GM12878 (cell line): Measurements from ENCODE around the gene STYXL1. TPM values are rescaled to one million over a fixed set of nuclear protein-coding genes. Genes with fewer than 3 reads are reported as not detected.

Experiments used
- ATAC-seq: fragments of 200-7000 bp; cut with Tn5 transposase; 3 replicates; pipeline ENCODE4 v1.9.1; 2020; ENCODE audit warnings: mild to moderate bottlenecking, moderate library complexity
- BruUV-seq: library from RNA; stranded (reverse); fragments of 400-500 nt; replicated peaks from 2 replicates; lab custom pipeline; 2021; lab: Mats Ljungman, UMichigan
- CTCF ChIA-PET: fragments of 300-600 bp; sonication (Branson Sonifier 250); formaldehyde crosslinking; extraction: SDS; loops from one replicate; lab custom pipeline; 2021; ENCODE audit warnings: inconsistent platforms; lab: Yijun Ruan, JAX
- POLR2A ChIA-PET: fragments of 350-600 bp; formaldehyde crosslinking; extraction: SDS; loops from one replicate; lab custom pipeline; 2021; ENCODE audit warnings: inconsistent platforms; lab: Charles Lee
- RAD21 ChIA-PET: fragments of 300-600 bp; sonication (Branson Sonifier 250); formaldehyde crosslinking; loops from one replicate; lab custom pipeline; 2023; ENCODE audit warnings: antibody characterized with exemption; ENCODE audit not compliant: unreplicated experiment; lab: Charles Lee
- SMC1A ChIA-PET: fragments of 300-600 bp; sonication (Branson Sonifier 250); formaldehyde crosslinking; loops from one replicate; lab custom pipeline; 2023; ENCODE audit not compliant: unreplicated experiment, uncharacterized antibody; lab: Charles Lee
- DNase-seq: peaks from one replicate; pipeline ENCODE4 v3.0.0-alpha.2; 2011; ENCODE audit warnings: low read depth, low spot score
- FAIRE-seq: peaks from 3 replicates; lab custom pipeline; 2011; peaks lifted over from hg19 to GRCh38; lab: Jason Lieb, UNC
- H2AFZ ChIP-seq: 2 replicates; pipeline ENCODE4 v1.6.0; 2011; ENCODE audit warnings: low read depth, low read length, control low read depth; ENCODE audit not compliant: control insufficient read depth
- H3K27ac ChIP-seq: 2 replicates; pipeline ENCODE4 v1.5.1; 2011; ENCODE audit warnings: control low read depth; ENCODE audit not compliant: control insufficient read depth, insufficient read depth
- H3K27me3 ChIP-seq, 2 experiments: replicated peaks in 1 of 2; 2 replicates each; pipeline versions ENCODE4 v1.6.0 to v1.6.1; 2011; ENCODE audit warnings: low read length in 1 of 2; ENCODE audit not compliant: control insufficient read depth in 2 of 2, insufficient read depth in 2 of 2
- H3K36me3 ChIP-seq, 2 experiments: 2 replicates each; pipeline ENCODE4 v1.5.1; 2011; ENCODE audit warnings: low read length in 1 of 2; ENCODE audit not compliant: control insufficient read depth in 2 of 2, insufficient read depth in 2 of 2
- H3K4me1 ChIP-seq: 2 replicates; pipeline ENCODE4 v1.6.1; 2011; ENCODE audit warnings: mild to moderate bottlenecking, low read length, moderate library complexity, mixed read lengths; ENCODE audit not compliant: control insufficient read depth, insufficient read depth
- H3K4me2 ChIP-seq: 2 replicates; pipeline ENCODE4 v1.6.0; 2011; ENCODE audit warnings: control low read depth; ENCODE audit not compliant: control insufficient read depth, insufficient read depth
- H3K4me3 ChIP-seq: fragments of 200-600 bp; sonication (generic); 2 replicates; pipeline ENCODE4 v1.5.1; 2016
- H3K79me2 ChIP-seq: 2 replicates; pipeline ENCODE4 v1.6.0; 2011; ENCODE audit warnings: low read length; ENCODE audit not compliant: control insufficient read depth, insufficient read depth
- H3K9ac ChIP-seq: 2 replicates; pipeline ENCODE4 v1.8.0; 2011; ENCODE audit warnings: low read length, control low read depth, mixed read lengths; ENCODE audit not compliant: control insufficient read depth, insufficient read depth
- H3K9me3 ChIP-seq: replicated peaks from 3 replicates; pipeline ENCODE4 v1.5.1; 2011; ENCODE audit warnings: mild to moderate bottlenecking, low read length; ENCODE audit not compliant: control insufficient read depth, insufficient read depth
- H4K20me1 ChIP-seq: 2 replicates; pipeline ENCODE4 v1.6.0; 2011; ENCODE audit not compliant: control insufficient read depth, insufficient read depth
- CHD1 ChIP-seq: IDR thresholded peaks from 2 replicates; pipeline ENCODE4 v1.6.1; 2012; ENCODE audit warnings: low read depth, low read length, improper control_type of control experiment
- CREM ChIP-seq: IDR thresholded peaks from 2 replicates; pipeline ENCODE4 v1.6.1; 2014; ENCODE audit warnings: antibody characterized with exemption, low read depth
- FOXK2 ChIP-seq: fragments of 450-650 bp; IDR thresholded peaks from 2 replicates; pipeline ENCODE4 v1.6.1; 2017; ENCODE audit warnings: mild to moderate bottlenecking, moderate library complexity
- HDAC6 ChIP-seq: fragments of 200-600 bp; sonication (generic); IDR thresholded peaks from one replicate; pipeline ENCODE4 v1.8.0; 2017; ENCODE audit warnings: antibody characterized with exemption; ENCODE audit not compliant: unreplicated experiment
- IKZF1 ChIP-seq: fragments of 450-650 bp; conservative IDR thresholded peaks from 2 replicates; pipeline ENCODE4 v1.6.1; 2017; ENCODE audit warnings: antibody characterized with exemption, mild to moderate bottlenecking
- LARP7 ChIP-seq: fragments of 450-650 bp; IDR thresholded peaks from 2 replicates; pipeline ENCODE4 v1.6.1; 2017; ENCODE audit warnings: mild to moderate bottlenecking
- NFXL1 ChIP-seq: fragments of 450-650 bp; IDR thresholded peaks from 2 replicates; pipeline ENCODE4 v1.6.1; 2017; ENCODE audit warnings: antibody characterized with exemption, mild to moderate bottlenecking, borderline replicate concordance
- PAX8 ChIP-seq: fragments of 450-650 bp; IDR thresholded peaks from 2 replicates; pipeline ENCODE4 v1.6.1; 2017; ENCODE audit warnings: mild to moderate bottlenecking, moderate library complexity
- PBX3 ChIP-seq: IDR thresholded peaks from 2 replicates; pipeline ENCODE4 v1.6.1; 2011; ENCODE audit warnings: mild to moderate bottlenecking, low read depth, low read length, moderate library complexity; ENCODE audit not compliant: insufficient replicate concordance
- PML ChIP-seq: IDR thresholded peaks from 2 replicates; pipeline ENCODE4 v1.6.1; 2012; ENCODE audit warnings: low read length, inconsistent platforms
- RFX5 ChIP-seq: IDR thresholded peaks from 2 replicates; pipeline ENCODE4 v1.6.1; 2011; ENCODE audit warnings: low read depth, low read length, improper control_type of control experiment
- TBL1XR1 ChIP-seq: IDR thresholded peaks from 2 replicates; pipeline ENCODE4 v1.6.1; 2012; ENCODE audit warnings: low read depth, low read length, improper control_type of control experiment
- ZNF592 ChIP-seq: fragments of 450-650 bp; IDR thresholded peaks from 2 replicates; pipeline ENCODE4 v1.6.1; 2017; ENCODE audit warnings: mild to moderate bottlenecking, moderate library complexity
- WGBS: methylation state at CpG from one replicate; pipeline ENCODE4 v1.1.6; 2016; ENCODE audit warnings: low lambda C conversion rate; ENCODE audit not compliant: insufficient replicate concordance, insufficient coverage; ENCODE audit errors: missing lambda C conversion rate; 5-methylcytosine and 5-hydroxymethylcytosine counted together
- in situ Hi-C: fragments of 300-500 bp; cut with MboI; formaldehyde crosslinking; loops from 9 replicates; pipeline ENCODE4 v1.14.3; 2018; ENCODE audit warnings: mixed read lengths
- intact Hi-C: fragments of 100-400 bp; cut with micrococcal nuclease; formaldehyde crosslinking; loops from one replicate; pipeline ENCODE4 v1.14.2; 2022; ENCODE audit not compliant: unreplicated experiment
- polyA plus RNA-seq, 11 experiments: library from polyadenylated mRNA; depleted of rRNA in 4 of 11; unstranded in 6 of 11; stranded (reverse) in 5 of 11; fragments of >200 nt; fragmentation: Nextera tagmentation in 4 of 11; fragmentation: Illumina TruSeq in 1 of 11; extraction: Ambion mirVana in 4 of 11; extraction: Trizol in 1 of 11; gene quantifications; 1 replicate in 1 of 11; 2 replicates in 10 of 11; pipeline versions ENCODE4 v1.2.1 to v1.2.3, GENCODE V29; 2011 to 2016; ENCODE audit warnings: inconsistent platforms in 2 of 11, missing spikeins in 2 of 11, low read depth in 1 of 11
- total RNA-seq, 4 experiments: library from RNA; depleted of rRNA in 3 of 4; stranded (reverse); fragments of >200 nt in 3 of 4; fragmentation: Illumina TruSeq in 1 of 4; extraction: Trizol in 1 of 4; gene quantifications; 2 replicates each; pipeline versions ENCODE4 v1.2.1 to v1.2.3, GENCODE V29; 2013 to 2021

The STYXL1 gene
- total and polyA plus RNA-seq, 10 of the 15 experiments (the other 5 are each of a cell fraction or from before 2014, with no cell fraction given): 18.4 to 65.9 (median 40.7) TPM

GRCh38 chr7:75967487-75967997 lies 80.3 kb downstream of the STYXL1 start:
- H3K79me2 ChIP-seq: no peaks in the 10 kb centered on the region
- CTCF ChIA-PET: no interaction called here
- no peaks in the 10 kb centered on the region for H4K20me1 ChIP-seq
- no peak overlapping the region for H3K4me3 ChIP-seq
- intact Hi-C loops: no loop called here
- no peaks in the 10 kb centered on the region for H3K4me1 ChIP-seq
- SMC1A ChIA-PET: no interaction called here
- no peak overlapping the region for H3K27ac ChIP-seq
- no peak for FAIRE-seq
- RAD21 ChIA-PET: no interaction called here
- in situ Hi-C loops: no loop called here
- H2AFZ ChIP-seq: no peak overlapping the region
- no peaks in the 10 kb centered on the region for H3K27me3 ChIP-seq
- peaks cover 2 to 4% of the 10 kb centered on the region in 2 experiments; a peak in 3 of 4 replicates for H3K36me3 ChIP-seq
- no peak for ATAC-seq
- BruUV-seq: no TSS peak
- TF ChIP-seq CHD1: no peak
- TF ChIP-seq CREM: no peak
- no peak for TF ChIP-seq HDAC6
- TF ChIP-seq RFX5: no peak
- no peak for TF ChIP-seq NFXL1
- no peak for TF ChIP-seq IKZF1
- no peak for TF ChIP-seq PML
- no peak for TF ChIP-seq FOXK2
- no peak for TF ChIP-seq PAX8
- no peak for TF ChIP-seq LARP7
- H3K9me3 ChIP-seq: no peaks in the 10 kb centered on the region
- H3K9ac ChIP-seq: no peak overlapping the region
- 77% methylated on average over 12 of the region's 13 CpGs for WGBS
- no peak for DNase-seq
- POLR2A ChIA-PET: no interaction called here
- no peak overlapping the region for H3K4me2 ChIP-seq

- no peaks in the 10 kb centered on the region for H4K20me1 ChIP-seq
- TF ChIP-seq TBL1XR1: no peak
- TF ChIP-seq PBX3: no peak
- TF ChIP-seq ZNF592: no peak
Observed at GRCh38 chr7:75967055-75967454, 80.7 kb downstream of the STYXL1 start.

More at GRCh38 chr7:75967055-75967454, 80.7 kb downstream of the STYXL1 start:
- intact Hi-C loops: no loop called here
- no TSS peak for BruUV-seq
- Histone ChIP-seq H3K9ac (no peak overlapping the region), H2AFZ (no peak overlapping the region), H3K4me3 (no peak overlapping the region), H3K4me1 (no peaks in the 10 kb centered on the region), H3K9me3 (no peaks in the 10 kb centered on the region), H3K27ac (no peak overlapping the region), H3K36me3 (peaks cover 2 to 4% of the 10 kb centered on the region in 2 experiments; a peak in 3 of 4 replicates), H3K4me2 (no peak overlapping the region), H3K27me3 (no peaks in the 10 kb centered on the region), H3K79me2 (no peaks in the 10 kb centered on the region)
- no peak for ATAC-seq
- in situ Hi-C loops: no loop called here
- RAD21 ChIA-PET: no interaction called here
- FAIRE-seq: no peak
- CTCF ChIA-PET: no interaction called here
- no peak for DNase-seq
- SMC1A ChIA-PET: no interaction called here
- 85% methylated on average over 11 of the region's 11 CpGs for WGBS
- POLR2A ChIA-PET: no interaction called here
